ENCODE data around the gene KIAA0232. TPM values are rescaled to one million over a fixed set of nuclear protein-coding genes. Genes with fewer than 3 reads are reported as not detected.

KIAA0232 gene
- total and polyA plus RNA-seq, 11 donors, result 20.0 to 78.4 (median 67.7) TPM

DNA sequence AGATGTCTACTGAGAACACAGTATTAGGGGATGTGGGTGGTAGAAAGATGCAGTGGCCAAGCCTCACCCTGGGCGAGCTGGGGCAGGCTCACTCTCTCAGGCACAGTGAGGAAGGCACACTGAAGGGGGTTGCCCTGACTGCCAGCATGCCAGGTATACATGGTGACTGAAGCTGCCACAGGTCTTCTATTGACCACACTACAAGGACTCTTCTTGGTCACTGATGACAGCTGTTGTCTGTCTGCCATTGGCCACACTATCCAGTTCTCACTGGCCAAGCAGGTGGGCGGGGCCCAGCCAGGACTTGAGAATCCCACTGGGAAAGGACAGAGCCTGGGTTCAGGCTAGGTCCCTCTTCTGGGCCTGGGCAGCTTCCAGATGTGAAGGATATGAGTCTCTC, 87.4 kb downstream of the KIAA0232 start:
- TF ChIP-seq, protein P1, sequence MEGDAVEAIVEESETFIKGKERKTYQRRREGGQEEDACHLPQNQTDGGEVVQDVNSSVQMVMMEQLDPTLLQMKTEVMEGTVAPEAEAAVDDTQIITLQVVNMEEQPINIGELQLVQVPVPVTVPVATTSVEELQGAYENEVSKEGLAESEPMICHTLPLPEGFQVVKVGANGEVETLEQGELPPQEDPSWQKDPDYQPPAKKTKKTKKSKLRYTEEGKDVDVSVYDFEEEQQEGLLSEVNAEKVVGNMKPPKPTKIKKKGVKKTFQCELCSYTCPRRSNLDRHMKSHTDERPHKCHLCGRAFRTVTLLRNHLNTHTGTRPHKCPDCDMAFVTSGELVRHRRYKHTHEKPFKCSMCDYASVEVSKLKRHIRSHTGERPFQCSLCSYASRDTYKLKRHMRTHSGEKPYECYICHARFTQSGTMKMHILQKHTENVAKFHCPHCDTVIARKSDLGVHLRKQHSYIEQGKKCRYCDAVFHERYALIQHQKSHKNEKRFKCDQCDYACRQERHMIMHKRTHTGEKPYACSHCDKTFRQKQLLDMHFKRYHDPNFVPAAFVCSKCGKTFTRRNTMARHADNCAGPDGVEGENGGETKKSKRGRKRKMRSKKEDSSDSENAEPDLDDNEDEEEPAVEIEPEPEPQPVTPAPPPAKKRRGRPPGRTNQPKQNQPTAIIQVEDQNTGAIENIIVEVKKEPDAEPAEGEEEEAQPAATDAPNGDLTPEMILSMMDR (IDR thresholded peaks at IDR 0.05), result no peak
- TF ChIP-seq POLR2A (IDR thresholded peaks at IDR 0.05), result no peak
- WGBS, 4 donors, result 64 to 82% (median 79%) methylated on average over 2 of the region's 2 CpGs
- Histone ChIP-seq H3K4me3 (no peak overlapping the region), H3K27ac (peak overlapping the region in 7 of 12 donors; percentile 3 to 51 (median 23)), H3K4me1 (peaks cover 0 to 63% (median 20%) of the 10 kb centered on the region in 12 donors), H3K9me3 (no peaks in the 10 kb centered on the region), H3K27me3 (no peaks in the 10 kb centered on the region), H3K36me3 (peaks cover 0 to 90% (median 72%) of the 10 kb centered on the region in 9 donors)
- ATAC-seq (peak; percentile 35 to 43 (median 42)), DNase-seq (peak in 3 of 5 donors; percentile 37 to 74 (median 46))
- intact Hi-C loops (cut with DNase I), result loop anchor here in 9 of 10 donors (5.0 kb wide), 3 partner anchors 88 to 148 kb away; partner anchors contain the start of gene KIAA0232 (in 6 of the 9)

DNA sequence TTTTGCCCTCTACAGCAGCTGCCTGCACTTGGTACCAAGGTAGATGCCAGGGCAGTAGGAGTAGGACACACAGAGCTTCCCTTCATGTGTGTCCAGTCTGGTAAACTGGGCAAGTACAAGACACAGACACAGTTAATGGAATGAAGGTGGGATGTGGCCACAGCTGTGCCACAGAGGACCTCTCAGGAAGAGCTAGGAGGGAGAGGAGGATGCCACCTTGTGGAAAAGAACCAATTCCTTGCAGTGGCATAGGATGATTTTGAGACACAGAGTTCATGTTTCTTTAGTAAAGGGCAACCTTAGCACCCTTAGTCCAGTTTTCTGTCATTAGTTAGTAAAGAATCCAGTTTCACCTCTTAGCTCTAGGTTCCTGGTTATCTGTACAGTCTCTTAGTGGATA, 90.8 kb downstream of the KIAA0232 start:
- ATAC-seq, result no peak
- peaks cover 0 to 50% (median 26%) of the 10 kb centered on the region in 12 donors for H3K4me1 ChIP-seq
- no peak overlapping the region for H3K27ac ChIP-seq
- H3K36me3 ChIP-seq, result peaks cover 0 to 91% (median 74%) of the 10 kb centered on the region in 9 donors
- H3K4me3 ChIP-seq, result no peak overlapping the region
- H3K27me3 ChIP-seq, result no peaks in the 10 kb centered on the region
- no peak for DNase-seq
- H3K9me3 ChIP-seq, result no peaks in the 10 kb centered on the region
- no peak for TF ChIP-seq POLR2A (IDR thresholded peaks at IDR 0.05)
- TF ChIP-seq, protein P1 (IDR thresholded peaks at IDR 0.05), result no peak
- intact Hi-C loops (cut with DNase I), result loop anchor here (2.0 to 5.0 kb wide), 4 partner anchors 91 to 151 kb away; partner anchors contain the start of gene KIAA0232 (in 6 of the 10)

DNA sequence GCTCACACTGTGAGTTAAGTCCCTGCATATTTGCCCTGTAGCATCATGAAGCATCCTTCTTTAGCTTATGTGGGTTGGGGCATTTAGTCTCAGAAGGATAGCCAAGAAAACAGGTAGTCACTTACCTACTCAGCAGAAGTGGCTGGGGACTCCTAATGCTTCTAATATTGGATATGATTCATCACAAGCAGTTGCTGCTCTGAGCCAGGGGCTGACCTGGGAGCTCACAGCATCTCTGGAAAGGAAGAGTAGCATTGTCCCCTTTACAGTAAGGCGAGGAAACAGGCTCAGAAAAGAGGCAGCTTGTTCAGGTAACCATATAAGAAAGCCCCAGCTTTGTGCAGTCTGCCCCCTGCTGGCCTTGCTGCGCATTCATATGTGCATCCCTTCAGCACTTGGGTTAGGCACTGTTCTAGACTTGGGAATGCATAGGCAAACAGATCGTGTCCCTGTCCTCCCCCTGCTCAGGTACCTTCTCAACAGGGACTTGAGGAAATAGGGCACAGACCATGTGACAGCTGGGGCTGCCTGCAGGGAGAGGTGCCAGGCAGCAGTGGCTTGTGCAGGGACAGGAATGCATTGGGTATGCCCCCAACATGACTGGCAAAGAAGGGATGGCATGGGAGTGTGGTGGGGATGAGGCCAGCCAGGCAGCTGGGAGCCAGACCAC, 91.4 kb downstream of the KIAA0232 start:
- peaks cover 0 to 93% (median 74%) of the 10 kb centered on the region in 9 donors for H3K36me3 ChIP-seq
- 32 to 59% (median 45%) methylated on average over 3 of the region's 3 CpGs for whole genome bisulfite sequencing, 4 donors
- no peak for TF ChIP-seq POLR2A (IDR thresholded peaks at IDR 0.05)
- TF ChIP-seq, protein P1 (IDR thresholded peaks at IDR 0.05), result peak; percentile 74 to 90 (median 82)
- H3K27me3 ChIP-seq, result no peaks in the 10 kb centered on the region
- peak; percentile 52 to 78 (median 59) for ATAC-seq
- peaks cover 0 to 50% (median 26%) of the 10 kb centered on the region in 12 donors for H3K4me1 ChIP-seq
- no peak overlapping the region for H3K4me3 ChIP-seq
- intact Hi-C loops (cut with DNase I), result loop anchor here (1.0 to 5.0 kb wide), 8 partner anchors 91 to 155 kb away; partner anchors contain the start of gene KIAA0232 (in 7 of the 10)
- no peaks in the 10 kb centered on the region for H3K9me3 ChIP-seq
- DNase-seq, result peak; percentile 59 to 83 (median 71)
- H3K27ac ChIP-seq, result no peak overlapping the region

DNA sequence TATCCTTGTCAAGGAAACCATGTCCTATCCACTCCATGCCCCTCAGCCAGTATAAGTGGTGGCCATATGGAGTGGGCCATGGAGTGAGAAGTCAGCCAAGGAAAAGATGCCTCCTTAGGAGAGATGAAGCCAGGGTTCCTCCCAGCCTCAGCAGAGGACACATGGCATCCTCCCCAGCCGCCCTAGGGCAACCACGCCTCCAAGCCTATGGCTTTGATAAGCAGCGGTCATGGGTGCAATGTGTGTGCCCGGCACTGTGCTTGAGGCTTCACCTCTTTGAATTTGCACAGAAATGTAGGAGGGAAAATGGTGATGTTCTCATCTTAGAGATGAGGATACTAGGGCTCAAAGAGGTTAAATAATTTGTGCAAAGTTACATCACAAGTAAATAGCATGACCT, 92.5 kb downstream of the KIAA0232 start:
- peaks cover 0 to 47% (median 25%) of the 10 kb centered on the region in 12 donors for H3K4me1 ChIP-seq
- H3K27ac ChIP-seq, result peak overlapping the region in 2 of 12 donors; percentile 5 to 13
- peak in 1 of 4 donors; percentile 7 for ATAC-seq
- no peaks in the 10 kb centered on the region for H3K9me3 ChIP-seq
- DNase-seq, result no peak
- no peaks in the 10 kb centered on the region for H3K27me3 ChIP-seq
- WGBS, 4 donors, result 89 to 95% (median 92%) methylated on average over 4 of the region's 4 CpGs
- intact Hi-C loops (cut with DNase I), result loop anchor here in 9 of 10 donors (1.0 to 5.0 kb wide), 7 partner anchors 92 to 156 kb away; partner anchors contain the start of gene KIAA0232 (in 7 of the 9)
- no peak overlapping the region for H3K4me3 ChIP-seq
- peaks cover 0 to 97% (median 81%) of the 10 kb centered on the region in 9 donors for H3K36me3 ChIP-seq
- TF ChIP-seq POLR2A (IDR thresholded peaks at IDR 0.05), result no peak
- TF ChIP-seq, protein P1 (IDR thresholded peaks at IDR 0.05), result no peak
